DND-41 (cell line): Measurements from ENCODE around the gene OTX2.

Source experiments
- ATAC-seq: fragments of 200-7000 bp; cut with Tn5 transposase; 3 replicates; pipeline ENCODE4 v1.9.1; 2021; ENCODE audit warnings: low read depth; ENCODE audit not compliant: insufficient read depth
- DNase-seq: peaks from one replicate; pipeline ENCODE4 v3.0.0-alpha.2; 2020
- H2AFZ ChIP-seq: 2 replicates; pipeline ENCODE4 v1.6.0; 2012; ENCODE audit warnings: low read depth, low read length
- H3K27ac ChIP-seq: 2 replicates; pipeline ENCODE4 v1.5.1; 2012; ENCODE audit warnings: low read length, inconsistent platforms
- H3K27me3 ChIP-seq: fragments of 200-600 bp; sonication (generic); 2 replicates; pipeline ENCODE4 v1.6.0; 2012; ENCODE audit warnings: low read length, mild to moderate bottlenecking, inconsistent platforms; ENCODE audit not compliant: insufficient read depth, poor library complexity
- H3K36me3 ChIP-seq: 2 replicates; pipeline ENCODE4 v1.5.1; 2012; ENCODE audit warnings: low read length, inconsistent platforms; ENCODE audit not compliant: insufficient read depth
- H3K4me1 ChIP-seq: 2 replicates; pipeline ENCODE4 v1.5.1; 2012; ENCODE audit warnings: mild to moderate bottlenecking, low read length; ENCODE audit not compliant: insufficient read depth
- H3K4me2 ChIP-seq: 2 replicates; pipeline ENCODE4 v1.6.0; 2012; ENCODE audit warnings: mild to moderate bottlenecking, moderate library complexity, low read length, inconsistent platforms; ENCODE audit not compliant: insufficient read depth
- H3K4me3 ChIP-seq, 2 experiments: fragments of 200-600 bp in 1 of 2; shearing (Covaris generic) in 1 of 2; 2 replicates each; pipeline ENCODE4 v1.5.1; 2012 to 2016; ENCODE audit warnings: inconsistent platforms in 2 of 2, low read length in 2 of 2, mild to moderate bottlenecking in 2 of 2, low read depth in 1 of 2, moderate library complexity in 1 of 2
- H3K79me2 ChIP-seq: 2 replicates; pipeline ENCODE4 v1.6.0; 2012; ENCODE audit warnings: low read length, inconsistent platforms; ENCODE audit not compliant: insufficient read depth
- H3K9ac ChIP-seq: 2 replicates; pipeline ENCODE4 v1.6.0; 2012; ENCODE audit warnings: low read depth, mild to moderate bottlenecking, inconsistent platforms, low read length, moderate library complexity
- H3K9me3 ChIP-seq: 2 replicates; pipeline ENCODE4 v1.5.1; 2012; ENCODE audit warnings: low read length, moderate library complexity, mild to moderate bottlenecking, inconsistent platforms; ENCODE audit not compliant: insufficient read depth, severe bottlenecking
- H4K20me1 ChIP-seq: 2 replicates; pipeline ENCODE4 v1.6.0; 2012; ENCODE audit warnings: low read length; ENCODE audit not compliant: insufficient read depth
- CTCF ChIP-seq: IDR thresholded peaks from 2 replicates; pipeline ENCODE4 v1.5.1; 2012; ENCODE audit warnings: borderline replicate concordance, low read length, moderate library complexity, mild to moderate bottlenecking; ENCODE audit not compliant: poor library complexity, severe bottlenecking; ENCODE audit errors: extremely low read depth
- EZH2 ChIP-seq: IDR thresholded peaks from 3 replicates; pipeline ENCODE4 v1.6.1; 2012; ENCODE audit warnings: borderline replicate concordance, low read depth, mild to moderate bottlenecking, moderate library complexity, low read length, inconsistent platforms; ENCODE audit not compliant: severe bottlenecking

OTX2 gene

GRCh38 chr14:56797003-56797568, 13.2 kb downstream of the OTX2 start:
- Histone ChIP-seq H3K4me1 (no peaks in the 10 kb centered on the region), H3K4me2 (no peak overlapping the region), H3K79me2 (no peaks in the 10 kb centered on the region), H3K27me3 (peaks cover 15% of the 10 kb centered on the region), H3K4me3 (no peak overlapping the region), H3K36me3 (no peaks in the 10 kb centered on the region), H4K20me1 (no peaks in the 10 kb centered on the region), H2AFZ (no peak overlapping the region), H3K9me3 (no peaks in the 10 kb centered on the region), H3K9ac (no peak overlapping the region), H3K27ac (no peak overlapping the region)
- no peak for DNase-seq
- ATAC-seq: no peak
- TF ChIP-seq CTCF: no peak
- no peak for TF ChIP-seq EZH2

GRCh38 chr14:56796259-56796658, 14.0 kb downstream of the OTX2 start:
- no peak for TF ChIP-seq CTCF
- TF ChIP-seq EZH2: no peak
- no peak overlapping the region for H2AFZ ChIP-seq
- no peaks in the 10 kb centered on the region for H3K4me1 ChIP-seq
- H3K36me3 ChIP-seq: no peaks in the 10 kb centered on the region
- no peak for DNase-seq
- H3K27me3 ChIP-seq: peaks cover 7% of the 10 kb centered on the region
- H4K20me1 ChIP-seq: no peaks in the 10 kb centered on the region
- H3K4me3 ChIP-seq: no peak overlapping the region
- no peak for ATAC-seq
- H3K9me3 ChIP-seq: no peaks in the 10 kb centered on the region
- H3K27ac ChIP-seq: no peak overlapping the region
- no peaks in the 10 kb centered on the region for H3K79me2 ChIP-seq
- no peak overlapping the region for H3K4me2 ChIP-seq
- no peak overlapping the region for H3K9ac ChIP-seq

GRCh38 chr14:56795284-56795622, 15.0 kb downstream of the OTX2 start:
- Histone ChIP-seq H3K27ac (no peak overlapping the region), H3K4me2 (no peak overlapping the region), H3K27me3 (peaks cover 5% of the 10 kb centered on the region), H2AFZ (no peak overlapping the region), H3K4me3 (no peak overlapping the region), H4K20me1 (no peaks in the 10 kb centered on the region), H3K9ac (no peak overlapping the region), H3K79me2 (no peaks in the 10 kb centered on the region), H3K36me3 (no peaks in the 10 kb centered on the region), H3K9me3 (no peaks in the 10 kb centered on the region), H3K4me1 (no peaks in the 10 kb centered on the region)
- TF ChIP-seq EZH2 (no peak), CTCF (no peak)
- DNase-seq: no peak
- ATAC-seq: no peak

GRCh38 chr14:56794557-56795283, 15.6 kb downstream of the OTX2 start:
- TF ChIP-seq CTCF (no peak), EZH2 (no peak)
- no peak overlapping the region for H3K4me2 ChIP-seq
- H3K9ac ChIP-seq: no peak overlapping the region

More at GRCh38 chr14:56794557-56795283, 15.6 kb downstream of the OTX2 start:
- no peak overlapping the region for H2AFZ ChIP-seq
- H3K27me3 ChIP-seq: peaks cover 4% of the 10 kb centered on the region
- DNase-seq (no peak), ATAC-seq (no peak)
- H3K4me1 ChIP-seq: no peaks in the 10 kb centered on the region
- H3K4me3 ChIP-seq: no peak overlapping the region
- no peaks in the 10 kb centered on the region for H4K20me1 ChIP-seq
- H3K9me3 ChIP-seq: no peaks in the 10 kb centered on the region
- H3K79me2 ChIP-seq: no peaks in the 10 kb centered on the region
- no peaks in the 10 kb centered on the region for H3K36me3 ChIP-seq
- H3K27ac ChIP-seq: no peak overlapping the region
